ENCODE results near the gene ELOA. TPM values are rescaled to one million over a fixed set of nuclear protein-coding genes. Genes with fewer than 3 reads are reported as not detected.

ELOA gene
- total and polyA plus RNA-seq, 2 of the 13 experiments (the other 11 are each of a cell fraction or from before 2014, with no cell fraction given): 14.2 to 28.5 TPM

GRCh38 chr1:23727362-23727811 lies 15.9 kb upstream of the ELOA start (continued):
- TF ChIP-seq ZNF224 (CRISPR knock-in tag; IDR thresholded peaks at IDR 0.05): no peak

DNA sequence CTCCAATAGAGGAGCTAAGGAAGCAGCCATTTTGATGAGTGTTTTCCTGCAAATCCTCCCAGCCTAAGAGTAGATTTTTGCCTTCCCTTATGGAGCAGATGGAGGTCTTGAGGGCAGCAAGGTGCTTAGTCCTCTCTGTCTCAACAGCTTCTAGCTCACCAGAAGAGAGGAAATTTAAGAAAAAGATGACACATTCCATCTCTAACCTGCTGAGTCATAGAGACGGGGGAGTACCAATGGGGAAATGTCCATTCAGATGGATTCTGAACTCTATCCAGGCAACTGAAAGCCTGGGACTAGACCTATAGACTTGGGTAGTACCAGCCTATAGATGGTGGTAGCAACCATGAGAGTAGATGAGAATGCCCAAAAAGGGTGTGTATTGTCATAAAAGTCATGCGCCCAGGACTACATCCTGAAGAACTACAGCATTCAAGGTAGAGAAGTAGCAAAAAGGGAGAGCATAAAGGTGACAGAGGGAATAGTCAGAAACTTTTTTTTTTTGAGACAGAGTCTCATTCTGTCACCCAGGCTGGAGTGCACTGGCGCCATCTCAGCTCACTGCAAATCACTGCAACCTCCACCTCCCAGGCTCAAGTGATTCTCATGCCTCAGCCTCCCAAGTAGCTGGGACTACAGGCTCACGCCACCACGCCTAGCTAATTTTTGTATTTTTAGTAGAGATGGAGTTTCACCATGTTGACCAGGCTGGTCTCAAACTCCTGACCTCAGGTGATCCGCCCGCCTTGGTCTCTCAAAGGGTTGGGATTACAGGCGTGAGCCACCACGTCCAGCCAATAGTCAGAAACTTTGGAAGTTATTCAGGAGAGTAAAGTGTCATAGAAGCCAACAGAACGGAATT lies 10.7 kb upstream of the ELOA start:
- Histone ChIP-seq H3K27me3 (ENCODE audit: control insufficient read depth in 1 of 2, insufficient read depth in 2 of 2, low read length in 2 of 2) (no peaks in the 10 kb centered on the region), H4K20me1 (ENCODE audit: insufficient read depth, low read length) (no peaks in the 10 kb centered on the region), H3K4me1 (ENCODE audit: insufficient read depth, low read length) (peaks cover 30% of the 10 kb centered on the region), H3K9me3 (ENCODE audit: low read length) (no peaks in the 10 kb centered on the region), H3K4me3 (replicated peaks in 1 of 3; ENCODE audit: insufficient read depth in 1 of 3, low read depth in 2 of 3, low read length in 3 of 3) (no peak overlapping the region), H3K27ac (ENCODE audit: extremely low read length, insufficient read depth, low read length) (no peak overlapping the region), H3K4me2 (ENCODE audit: low read depth, low read length) (no peak overlapping the region), H3K9ac (ENCODE audit: insufficient read depth, low read depth, low read length) (no peak overlapping the region), H3K79me2 (ENCODE audit: insufficient read depth, low read length) (peaks cover 3% of the 10 kb centered on the region), H2AFZ (ENCODE audit: low read length) (no peak overlapping the region), H3K36me3 (replicated peaks in 1 of 2; ENCODE audit: control insufficient read depth in 1 of 2, insufficient read depth in 2 of 2, low read length in 2 of 2) (peaks cover 0 to 4% of the 10 kb centered on the region in 2 experiments; a peak in 1 of 5 replicates)
- intact Hi-C loops (cut with micrococcal nuclease; ENCODE audit: unreplicated experiment): no loop called here
- ATAC-seq (no peak), FAIRE-seq (no peak), DNase-seq (ENCODE audit: low spot score) (no peak)
- BruUV-seq (replicated peaks): no TSS peak
- in situ Hi-C loops (cut with HindIII; ENCODE audit: extremely low pct_ligation_motif_present, low pct_unique_long_range_greater_than_20kb): no loop called here
- WGBS (ENCODE audit: low lambda C conversion rate): 93% methylated on average over 10 of the region's 10 CpGs
- POLR2A ChIA-PET: interaction anchor here (1.0 kb wide), 1 partner anchor 41 kb away, joined by 5 read pairs; the partner anchor contains the start of gene RPL11
- CTCF ChIA-PET (ENCODE audit: low intra/inter-chr PET ratio, low total read pairs): no interaction called here
- TF ChIP-seq DMAP1 (CRISPR knock-in tag; IDR thresholded peaks at IDR 0.05) (no peak), ZNF841 (CRISPR knock-in tag; IDR thresholded peaks at IDR 0.05; ENCODE audit: borderline replicate concordance) (no peak), MAFK (conservative IDR thresholded peaks at IDR 0.05 in 1 of 2, IDR thresholded peaks at IDR 0.05 in 1 of 2; ENCODE audit: low read length in 2 of 2) (peak in 1 of 2 experiments; percentile 15; a peak in 1 of 4 replicates), NFE2L2 (IDR thresholded peaks at IDR 0.05; ENCODE audit: low read length) (peak; percentile 56; the same call in 1 of the 2 replicates), ZFP1 (CRISPR knock-in tag; IDR thresholded peaks at IDR 0.05) (no peak), ZNF460 (CRISPR knock-in tag; IDR thresholded peaks at IDR 0.05; ENCODE audit: borderline replicate concordance) (peak; percentile 59), RBFOX2 (IDR thresholded peaks at IDR 0.05; ENCODE audit: low read depth, low read length) (no peak), RORA (CRISPR knock-in tag; IDR thresholded peaks at IDR 0.05) (no peak), HOXA9 (CRISPR knock-in tag; IDR thresholded peaks at IDR 0.05; ENCODE audit: borderline replicate concordance) (no peak), ZNF382 (CRISPR knock-in tag; IDR thresholded peaks at IDR 0.05; ENCODE audit: borderline replicate concordance) (no peak), ZNF281 (CRISPR knock-in tag; IDR thresholded peaks at IDR 0.05; ENCODE audit: borderline replicate concordance) (no peak), ZNF282 (IDR thresholded peaks at IDR 0.05; ENCODE audit: partially characterized antibody) (no peak), HOXA3 (CRISPR knock-in tag; IDR thresholded peaks at IDR 0.05) (no peak)
- TF ChIP-seq, protein P1, sequence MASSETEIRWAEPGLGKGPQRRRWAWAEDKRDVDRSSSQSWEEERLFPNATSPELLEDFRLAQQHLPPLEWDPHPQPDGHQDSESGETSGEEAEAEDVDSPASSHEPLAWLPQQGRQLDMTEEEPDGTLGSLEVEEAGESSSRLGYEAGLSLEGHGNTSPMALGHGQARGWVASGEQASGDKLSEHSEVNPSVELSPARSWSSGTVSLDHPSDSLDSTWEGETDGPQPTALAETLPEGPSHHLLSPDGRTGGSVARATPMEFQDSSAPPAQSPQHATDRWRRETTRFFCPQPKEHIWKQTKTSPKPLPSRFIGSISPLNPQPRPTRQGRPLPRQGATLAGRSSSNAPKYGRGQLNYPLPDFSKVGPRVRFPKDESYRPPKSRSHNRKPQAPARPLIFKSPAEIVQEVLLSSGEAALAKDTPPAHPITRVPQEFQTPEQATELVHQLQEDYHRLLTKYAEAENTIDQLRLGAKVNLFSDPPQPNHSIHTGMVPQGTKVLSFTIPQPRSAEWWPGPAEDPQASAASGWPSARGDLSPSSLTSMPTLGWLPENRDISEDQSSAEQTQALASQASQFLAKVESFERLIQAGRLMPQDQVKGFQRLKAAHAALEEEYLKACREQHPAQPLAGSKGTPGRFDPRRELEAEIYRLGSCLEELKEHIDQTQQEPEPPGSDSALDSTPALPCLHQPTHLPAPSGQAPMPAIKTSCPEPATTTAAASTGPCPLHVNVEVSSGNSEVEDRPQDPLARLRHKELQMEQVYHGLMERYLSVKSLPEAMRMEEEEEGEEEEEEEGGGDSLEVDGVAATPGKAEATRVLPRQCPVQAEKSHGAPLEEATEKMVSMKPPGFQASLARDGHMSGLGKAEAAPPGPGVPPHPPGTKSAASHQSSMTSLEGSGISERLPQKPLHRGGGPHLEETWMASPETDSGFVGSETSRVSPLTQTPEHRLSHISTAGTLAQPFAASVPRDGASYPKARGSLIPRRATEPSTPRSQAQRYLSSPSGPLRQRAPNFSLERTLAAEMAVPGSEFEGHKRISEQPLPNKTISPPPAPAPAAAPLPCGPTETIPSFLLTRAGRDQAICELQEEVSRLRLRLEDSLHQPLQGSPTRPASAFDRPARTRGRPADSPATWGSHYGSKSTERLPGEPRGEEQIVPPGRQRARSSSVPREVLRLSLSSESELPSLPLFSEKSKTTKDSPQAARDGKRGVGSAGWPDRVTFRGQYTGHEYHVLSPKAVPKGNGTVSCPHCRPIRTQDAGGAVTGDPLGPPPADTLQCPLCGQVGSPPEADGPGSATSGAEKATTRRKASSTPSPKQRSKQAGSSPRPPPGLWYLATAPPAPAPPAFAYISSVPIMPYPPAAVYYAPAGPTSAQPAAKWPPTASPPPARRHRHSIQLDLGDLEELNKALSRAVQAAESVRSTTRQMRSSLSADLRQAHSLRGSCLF (CRISPR knock-in tag; IDR thresholded peaks at IDR 0.05; ENCODE audit: borderline replicate concordance): no peak
